NCI-H1694 treated with DMSO at 0.1 percent for 48 hours (cell line): ENCODE data around the gene ARPC5L.
"Not testable (repeated sequence)": the region's sequence is repeated elsewhere in the genome, so short reads cannot be mapped to it uniquely, and the experiment has no call there.

Experiments used
- DNase-seq: peaks from one replicate; lab custom pipeline; 2025; lab: John Stamatoyannopoulos, UW

Gene ARPC5L

DNA sequence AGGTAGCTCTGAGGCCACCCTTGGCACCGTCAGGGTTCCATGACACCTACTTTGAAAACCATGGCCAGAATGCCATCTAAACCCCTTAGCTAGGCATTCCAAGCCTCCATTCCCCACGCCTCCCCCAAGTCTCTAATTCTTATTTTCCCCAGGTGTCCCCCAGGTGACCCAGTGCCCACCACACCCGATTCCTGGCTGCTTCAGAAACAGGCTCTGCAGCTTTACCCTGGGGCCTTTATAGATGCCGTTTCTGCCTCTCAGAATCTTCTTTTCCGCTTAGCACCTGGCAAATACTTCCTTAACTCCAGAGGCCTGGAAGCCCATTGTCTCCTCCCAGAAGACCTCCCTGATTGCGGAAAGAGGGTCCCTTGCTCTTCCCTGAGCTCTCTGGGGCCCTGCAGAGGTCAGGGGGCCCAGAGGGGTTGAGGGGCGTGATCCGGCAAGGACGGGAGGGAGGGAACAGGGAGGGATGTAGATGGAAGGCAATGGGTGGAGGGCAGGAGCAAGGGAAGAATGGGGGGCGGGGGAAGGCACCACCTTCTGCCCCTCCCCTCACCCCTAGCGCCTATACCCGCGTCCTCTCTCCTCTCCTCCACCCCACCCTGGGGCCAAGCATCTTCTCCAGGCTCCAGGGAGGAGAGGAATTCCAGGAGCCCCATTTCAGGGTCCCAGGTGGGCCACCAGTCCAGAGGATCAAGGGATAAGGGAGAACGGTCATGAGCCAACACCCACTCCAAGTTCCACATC lies 20.7 kb upstream of the ARPC5L start:
- no peak for DNase-seq

GRCh38 chr9:124843456-124844034 lies 18.4 kb upstream of the ARPC5L start:
- DNase-seq, result no peak

DNA sequence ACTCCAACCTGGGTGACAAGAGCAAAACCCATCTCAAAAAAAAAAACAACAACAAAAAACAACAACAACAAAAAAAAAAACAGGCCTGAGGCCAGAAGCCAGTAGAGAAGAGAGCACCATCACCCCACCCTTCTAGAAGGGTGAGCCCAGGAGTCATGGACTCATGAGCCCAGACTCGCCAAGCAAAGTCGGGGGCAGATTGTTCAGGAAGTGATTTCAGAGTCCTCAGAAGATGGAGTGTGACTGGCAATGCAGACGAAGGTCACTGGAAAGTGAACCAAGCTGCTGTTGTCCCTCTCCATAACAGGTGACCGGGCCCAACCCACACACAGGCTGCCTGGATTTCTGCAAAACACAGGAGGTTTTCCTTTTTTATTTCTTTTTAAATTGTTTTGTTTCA lies 17.6 kb upstream of the ARPC5L start:
- DNase-seq, result no peak

DNA sequence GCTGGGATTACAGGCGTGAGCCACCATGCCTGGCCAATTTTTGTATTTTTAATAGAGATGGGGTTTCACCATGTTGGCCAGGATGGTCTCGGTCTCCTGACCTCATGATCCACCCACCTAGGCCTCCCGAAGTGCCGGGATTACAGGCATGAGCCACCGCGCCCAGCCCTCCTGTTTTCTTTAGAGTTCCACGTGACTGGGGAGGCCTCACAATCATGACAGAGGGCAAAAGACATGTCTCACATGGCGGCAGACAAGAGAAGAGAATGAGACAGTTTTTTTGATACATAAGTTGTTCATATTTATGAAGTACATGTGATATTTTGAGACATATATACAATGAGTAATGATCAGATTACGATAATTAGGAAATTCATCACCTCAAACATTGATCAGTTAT lies 15.5 kb upstream of the ARPC5L start:
- DNase-seq, result not testable (repeated sequence)

DNA sequence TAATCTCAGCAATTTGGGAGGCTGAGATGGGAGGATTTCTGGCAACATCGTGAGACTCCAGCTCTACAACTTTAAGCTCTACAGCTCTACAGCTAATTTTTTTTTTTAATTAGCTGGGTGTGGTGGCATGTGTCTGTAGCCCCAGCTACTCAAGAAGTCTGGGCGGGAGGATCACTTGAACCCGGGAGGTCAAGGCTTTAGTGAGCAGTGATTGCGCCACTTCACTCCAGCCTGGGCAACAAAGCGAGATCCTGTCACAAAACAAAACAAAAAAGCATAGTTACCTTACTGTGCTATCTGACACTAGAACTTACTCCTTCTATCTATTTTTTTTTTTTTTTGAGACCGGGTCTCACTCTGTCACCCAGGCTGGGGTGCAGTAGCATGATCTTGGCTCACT lies 15.0 kb upstream of the ARPC5L start:
- no peak for DNase-seq

GRCh38 chr9:124849801-124850200 lies 12.1 kb upstream of the ARPC5L start:
- DNase-seq, result no peak

DNA sequence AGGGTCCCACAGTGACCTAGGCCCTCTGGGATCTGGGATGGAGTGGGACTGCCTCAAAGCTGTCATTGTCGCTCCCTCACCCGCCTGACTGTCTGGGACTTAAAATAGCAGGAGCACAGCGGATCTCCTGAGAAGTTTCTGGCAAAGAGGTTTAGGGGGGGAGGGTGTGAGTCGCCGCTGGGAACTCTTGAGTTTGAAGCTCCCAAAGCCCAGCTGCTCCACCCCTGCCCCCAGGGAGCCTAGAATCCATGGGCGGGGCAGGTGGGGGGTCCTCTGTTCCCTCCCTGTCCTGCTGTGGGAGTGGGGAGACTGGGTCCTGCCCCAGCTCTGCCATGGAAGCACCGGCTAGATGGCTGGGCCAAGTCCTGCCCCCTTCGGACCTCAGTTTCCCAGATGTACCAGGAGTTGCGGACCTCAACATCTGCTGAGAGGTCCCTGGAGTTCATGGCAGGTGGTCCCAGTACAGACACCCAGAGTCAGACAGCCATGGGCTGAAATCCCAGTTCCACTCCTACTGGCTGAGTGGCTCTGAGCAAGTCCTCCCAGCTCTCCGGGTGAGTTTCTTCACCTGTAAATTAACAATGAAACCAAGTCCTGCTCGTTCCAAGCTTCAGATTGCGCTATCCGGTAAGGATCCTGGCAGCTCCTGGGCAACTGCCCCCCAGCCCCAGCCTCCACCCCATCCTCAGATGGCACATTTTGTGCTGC lies 9.7 kb upstream of the ARPC5L start:
- no peak for DNase-seq

DNA sequence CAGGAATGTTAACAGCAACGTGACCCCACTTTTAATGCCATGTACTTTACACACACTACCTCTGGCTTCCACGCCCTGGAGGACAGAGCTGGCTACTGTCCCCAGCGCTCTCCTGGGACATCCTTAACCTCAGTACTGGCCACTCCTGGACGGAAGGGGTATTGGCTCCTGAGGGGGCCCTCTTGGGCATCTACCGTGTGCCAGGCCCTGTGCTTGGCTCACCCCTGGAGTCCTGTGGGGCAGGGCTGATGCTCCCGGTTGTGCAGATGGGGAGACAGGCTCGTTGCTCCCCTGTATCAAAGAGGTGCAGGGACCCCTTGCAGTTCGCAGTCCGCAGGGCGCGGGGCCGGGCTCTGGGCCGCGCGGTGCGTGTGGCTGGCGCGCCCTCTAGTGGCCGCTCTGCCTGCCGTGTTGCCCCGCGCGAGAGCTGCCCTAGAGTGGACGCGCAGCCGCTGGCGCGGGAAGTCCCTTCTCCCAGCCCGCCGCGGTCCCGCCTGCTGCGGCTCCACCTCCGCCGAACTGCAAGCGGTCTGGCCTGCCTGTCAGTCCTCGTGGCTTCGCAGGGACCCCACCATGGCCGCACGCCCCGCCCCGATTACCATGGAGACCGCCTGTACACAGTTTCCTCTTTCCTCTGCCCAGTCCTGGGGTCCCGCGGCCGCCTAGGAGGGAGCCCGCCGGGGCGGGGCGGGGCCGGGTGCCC lies 8.9 kb upstream of the ARPC5L start, which contains the start of gene WDR38:
Gene WDR38 (plus strand): TSS at position 632 of the 703 bp plus-strand sequence. CDS start 72 bp downstream, outside the sequence.
- no peak for DNase-seq

GRCh38 chr9:124853605-124854143 lies 8.3 kb upstream of the ARPC5L start:
- DNase-seq, result no peak

DNA sequence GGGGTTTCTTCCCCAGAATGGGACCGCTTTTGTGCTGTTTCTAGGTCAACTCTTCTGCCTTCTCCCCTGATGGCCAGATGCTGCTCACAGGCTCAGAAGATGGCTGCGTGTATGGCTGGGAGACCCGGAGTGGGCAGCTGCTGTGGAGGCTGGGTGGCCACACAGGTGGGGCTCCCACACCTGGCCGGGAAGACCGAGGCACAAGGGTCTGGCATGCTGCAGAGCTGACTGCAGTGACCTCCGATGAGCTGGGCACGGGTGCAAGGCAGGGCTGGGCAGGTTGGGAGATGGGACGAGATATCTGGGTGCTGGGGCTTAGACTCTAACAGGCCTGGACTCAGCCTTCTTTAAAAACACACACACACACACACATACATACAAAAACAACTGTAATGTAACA lies 7.8 kb upstream of the ARPC5L start:
- no peak for DNase-seq

DNA sequence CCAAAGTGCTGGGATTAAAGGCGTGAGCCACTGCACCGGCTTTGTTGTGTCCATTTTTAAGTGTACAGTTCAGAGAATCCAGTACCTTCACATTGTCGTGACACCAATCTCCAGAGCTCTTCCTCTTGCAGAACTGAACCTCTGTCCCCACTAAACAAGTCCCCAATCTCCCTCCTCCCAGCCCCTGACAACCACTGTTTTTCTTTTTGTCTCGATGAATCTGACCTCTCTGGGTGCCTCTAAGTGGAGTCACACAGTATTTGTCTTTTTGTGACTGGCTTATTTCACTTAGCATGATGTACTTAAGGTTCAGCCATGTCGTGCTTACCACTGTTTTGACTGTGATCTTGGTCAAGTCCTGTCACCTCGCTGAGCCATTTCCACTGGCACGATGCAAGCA lies 7.1 kb upstream of the ARPC5L start:
- no peak for DNase-seq

- DNase-seq, result no peak
These were observed 6.4 kb upstream of the ARPC5L start for GRCh38 chr9:124855566-124855943.

GRCh38 chr9:124855944-124856765 lies 5.8 kb upstream of the ARPC5L start:
- no peak for DNase-seq

GRCh38 chr9:124857533-124858162 lies 4.3 kb upstream of the ARPC5L start:
- DNase-seq, result no peak

- DNase-seq, result no peak
These were observed 3.4 kb upstream of the ARPC5L start for GRCh38 chr9:124858330-124859046.

- DNase-seq, result no peak
These were observed 1.9 kb upstream of the ARPC5L start for GRCh38 chr9:124859803-124860581.

DNA sequence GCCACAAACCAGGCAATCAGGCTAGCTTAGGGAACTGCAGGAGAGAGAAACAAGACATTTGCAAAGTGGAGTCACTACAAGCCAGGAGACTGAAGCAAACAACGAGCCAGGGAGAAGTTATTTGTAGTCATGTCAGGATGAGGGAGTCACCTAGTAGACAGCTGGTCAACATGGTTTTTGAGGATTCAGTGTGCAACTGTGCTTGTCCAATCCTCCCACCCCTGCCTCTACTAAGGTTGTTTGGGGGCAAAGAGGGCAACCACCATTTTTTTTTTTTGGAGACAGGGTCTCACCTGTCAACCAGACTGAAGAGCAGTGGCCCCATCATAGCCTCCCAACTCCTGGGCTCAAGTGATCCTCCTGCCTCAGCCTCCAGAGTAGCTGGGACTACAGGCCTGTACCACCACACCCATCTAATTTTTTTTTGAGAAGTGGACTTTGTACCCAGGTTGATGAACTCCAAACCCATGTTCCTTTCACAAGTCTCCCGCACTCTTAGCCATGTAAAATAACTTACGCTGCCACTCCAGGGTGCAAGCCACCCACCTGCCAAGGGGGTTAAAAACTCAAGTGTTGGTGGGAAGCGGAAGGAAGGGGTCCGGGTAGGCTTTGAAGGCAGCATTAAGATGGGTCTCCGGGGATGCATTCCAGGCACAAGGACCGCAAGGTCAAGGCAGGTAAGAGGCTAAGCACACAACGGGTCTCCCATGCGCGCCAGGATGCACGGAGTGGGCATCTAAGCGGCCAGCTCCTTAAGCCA lies 1.2 kb upstream of the ARPC5L start:
- DNase-seq, result no peak

GRCh38 chr9:124863371-124863871 lies 1.5 kb downstream of the ARPC5L start:
- no peak for DNase-seq
